Transverse colon (tissue), 4 donors: ENCODE results near the gene FRY. TPM values are rescaled to one million over a fixed set of nuclear protein-coding genes. Genes with fewer than 3 reads are reported as not detected.

Experiments used
- DNase-seq: peaks from one replicate; pipeline ENCODE4 v3.0.0-alpha.2; 2019
- H3K27ac ChIP-seq, 4 donors: fragments of 200-600 bp; sonication (generic); 2 replicates each; pipeline ENCODE4 v1.5.1; 2016 to 2018; ENCODE audit warnings: inconsistent platforms in 4 of 4
- H3K27me3 ChIP-seq: fragments of 200-600 bp; sonication (generic); 2 replicates; pipeline ENCODE4 v1.5.1; 2017; ENCODE audit warnings: inconsistent platforms
- H3K36me3 ChIP-seq, 4 donors: fragments of 200-600 bp; sonication (generic); 2 replicates each; pipeline ENCODE4 v1.5.1; 2017 to 2019; ENCODE audit warnings: inconsistent platforms in 4 of 4
- H3K4me1 ChIP-seq, 4 donors: fragments of 200-600 bp; sonication (generic); 2 replicates each; pipeline ENCODE4 v1.5.1; 2017 to 2020; ENCODE audit warnings: inconsistent platforms in 4 of 4
- H3K4me3 ChIP-seq, 4 donors: fragments of 200-600 bp; sonication (generic); 1 replicate in 1 of 4; 2 replicates in 3 of 4; pipeline versions ENCODE4 v1.5.1 to v1.6.1; 2017 to 2019; ENCODE audit warnings: inconsistent platforms in 4 of 4
- H3K9me3 ChIP-seq, 2 donors: fragments of 200-600 bp; sonication (generic); 2 replicates each; pipeline ENCODE4 v1.5.1; 2017 to 2019; ENCODE audit warnings: inconsistent platforms in 2 of 2
- EP300 ChIP-seq: sonication (generic); formaldehyde crosslinking; IDR thresholded peaks from one replicate; pipeline ENCODE4 v1.6.1; 2017; ENCODE audit warnings: antibody characterized with exemption, low read depth
- POLR2A ChIP-seq: fragments of 450-650 bp; IDR thresholded peaks from one replicate; pipeline ENCODE4 v1.6.1; 2016; ENCODE audit warnings: antibody characterized with exemption, mild to moderate bottlenecking, moderate library complexity
- POLR2AphosphoS5 ChIP-seq, 3 donors: sonication (generic); formaldehyde crosslinking; IDR thresholded peaks; one replicate each; pipeline ENCODE4 v1.6.1; 2016; ENCODE audit warnings: antibody characterized with exemption in 3 of 3
- WGBS, 2 donors: methylation state at CpG; one replicate each; pipeline ENCODE4 v1.1.5; 2018; ENCODE audit warnings: low coverage in 1 of 2; 5-methylcytosine and 5-hydroxymethylcytosine counted together
- in situ Hi-C, 4 donors: fragments of 200-750 bp; cut with MboI; loops; one replicate each; pipeline versions ENCODE4 v1.15.0 to v1.15.1; 2017; ENCODE audit warnings: low sequenced_read_pairs in 3 of 4, low pct_ligation_motif_present in 1 of 4, low pct_unique_long_range_greater_than_20kb in 1 of 4
- intact Hi-C: fragments of 100-400 bp; cut with DNase I; formaldehyde crosslinking; loops from one replicate; pipeline ENCODE4 v1.15.1; 2023; ENCODE audit warnings: low total_unique reads
- total RNA-seq, 4 donors: library from RNA; depleted of rRNA; stranded (reverse); fragments of >200 nt; gene quantifications; one replicate each; pipeline ENCODE4 v1.1.0, GENCODE V29; 2016
- TF ChIP-seq, protein P1 (sequence below), 5 experiments: fragments of 200-600 bp in 3 of 5; fragments of 450-650 bp in 2 of 5; sonication (generic) in 3 of 5; IDR thresholded peaks; 1 replicate in 2 of 5; 2 replicates in 3 of 5; pipeline ENCODE4 v1.5.1; 2016 to 2017; ENCODE audit warnings: antibody characterized with exemption in 5 of 5, inconsistent platforms in 3 of 5, mild to moderate bottlenecking in 2 of 5, moderate library complexity in 1 of 5

Gene FRY
- total RNA-seq, 4 donors from 2014 or later, result 6.7 to 42.6 (median 12.4) TPM

DNA sequence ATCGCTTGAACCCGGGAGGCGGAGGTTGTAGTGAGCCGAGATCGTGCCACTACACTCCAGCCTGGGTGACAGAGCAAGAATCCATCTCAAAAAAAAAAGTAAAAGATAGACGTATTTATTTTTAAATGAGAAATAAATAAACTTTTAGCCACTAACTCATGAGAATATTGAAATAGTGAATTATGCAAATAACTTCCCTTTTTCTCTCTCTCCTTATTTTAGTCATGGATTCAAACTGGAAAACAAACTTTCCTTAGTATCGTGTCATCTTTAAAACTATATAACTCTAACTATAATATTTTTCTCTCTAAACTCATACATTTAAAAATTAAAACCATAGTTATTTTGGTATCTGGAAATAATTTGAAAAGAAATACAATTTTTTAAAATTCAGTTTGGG lies 96.1 kb downstream of the FRY start:
- TF ChIP-seq, protein P1, sequence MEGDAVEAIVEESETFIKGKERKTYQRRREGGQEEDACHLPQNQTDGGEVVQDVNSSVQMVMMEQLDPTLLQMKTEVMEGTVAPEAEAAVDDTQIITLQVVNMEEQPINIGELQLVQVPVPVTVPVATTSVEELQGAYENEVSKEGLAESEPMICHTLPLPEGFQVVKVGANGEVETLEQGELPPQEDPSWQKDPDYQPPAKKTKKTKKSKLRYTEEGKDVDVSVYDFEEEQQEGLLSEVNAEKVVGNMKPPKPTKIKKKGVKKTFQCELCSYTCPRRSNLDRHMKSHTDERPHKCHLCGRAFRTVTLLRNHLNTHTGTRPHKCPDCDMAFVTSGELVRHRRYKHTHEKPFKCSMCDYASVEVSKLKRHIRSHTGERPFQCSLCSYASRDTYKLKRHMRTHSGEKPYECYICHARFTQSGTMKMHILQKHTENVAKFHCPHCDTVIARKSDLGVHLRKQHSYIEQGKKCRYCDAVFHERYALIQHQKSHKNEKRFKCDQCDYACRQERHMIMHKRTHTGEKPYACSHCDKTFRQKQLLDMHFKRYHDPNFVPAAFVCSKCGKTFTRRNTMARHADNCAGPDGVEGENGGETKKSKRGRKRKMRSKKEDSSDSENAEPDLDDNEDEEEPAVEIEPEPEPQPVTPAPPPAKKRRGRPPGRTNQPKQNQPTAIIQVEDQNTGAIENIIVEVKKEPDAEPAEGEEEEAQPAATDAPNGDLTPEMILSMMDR (IDR thresholded peaks at IDR 0.05), result no peak
- TF ChIP-seq POLR2AphosphoS5 (IDR thresholded peaks at IDR 0.05) (no peak), POLR2A (no peak), EP300 (no peak)
- H3K4me3 ChIP-seq, result no peak overlapping the region
- H3K27me3 ChIP-seq, result no peaks in the 10 kb centered on the region
- H3K4me1 ChIP-seq, result no peaks in the 10 kb centered on the region
- no peak for DNase-seq
- in situ Hi-C loops (no loop called here), intact Hi-C loops (no loop called here)
- 88 to 90% methylated on average over 7 of the region's 7 CpGs for WGBS, 2 donors
- H3K36me3 ChIP-seq, result no peaks in the 10 kb centered on the region
- H3K9me3 ChIP-seq, result no peaks in the 10 kb centered on the region
- no peak overlapping the region for H3K27ac ChIP-seq

DNA sequence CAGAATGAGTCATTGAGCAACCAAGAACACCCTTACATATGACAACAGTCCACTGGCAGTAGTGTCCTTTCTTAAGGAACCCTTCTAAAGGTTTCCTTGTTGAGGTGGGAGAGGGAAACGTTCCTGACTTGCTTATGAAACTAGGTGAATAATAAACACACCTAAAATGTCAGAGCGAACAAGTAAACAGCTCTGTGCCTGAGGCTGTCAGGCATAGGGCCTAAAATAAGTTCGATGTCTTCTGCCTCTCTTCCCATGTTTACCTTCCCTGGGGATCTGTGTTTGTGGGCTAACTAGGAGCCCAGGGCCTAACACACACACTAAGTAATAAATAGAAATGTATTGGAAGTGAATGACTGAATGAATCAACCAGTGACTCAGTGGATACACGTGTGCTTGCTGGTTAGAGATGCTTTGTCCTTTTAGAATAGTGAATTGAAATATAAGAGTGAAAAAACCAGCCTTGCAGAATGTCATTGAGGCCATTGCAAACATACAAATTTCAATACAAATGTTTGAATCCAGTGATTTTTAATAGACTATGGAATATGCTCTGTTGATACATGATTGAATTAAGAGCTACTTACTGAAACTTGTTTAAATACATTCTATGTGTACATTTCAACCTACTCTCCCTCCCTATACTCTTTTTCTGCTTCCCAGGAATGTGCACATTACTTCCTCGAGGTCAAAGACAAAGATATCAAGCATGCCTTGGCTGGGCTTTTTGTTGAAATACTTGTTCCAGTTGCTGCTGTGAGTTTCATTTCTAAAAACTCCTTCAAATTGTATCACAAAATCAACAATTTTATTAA lies 102.9 kb downstream of the FRY start:
- H3K9me3 ChIP-seq, result no peaks in the 10 kb centered on the region
- H3K4me3 ChIP-seq, result no peak overlapping the region
- TF ChIP-seq POLR2AphosphoS5 (IDR thresholded peaks at IDR 0.05) (no peak), EP300 (no peak), POLR2A (no peak)
- TF ChIP-seq, protein P1 (IDR thresholded peaks at IDR 0.05), result no peak
- WGBS, 2 donors, result 35 to 66% methylated on average over 3 to 5 of the region's 5 CpGs
- H3K36me3 ChIP-seq, result no peaks in the 10 kb centered on the region
- intact Hi-C loops (no loop called here), in situ Hi-C loops (no loop called here)
- H3K4me1 ChIP-seq, result peaks cover 0 to 3% (median 0%) of the 10 kb centered on the region in 4 donors
- peak overlapping the region in 2 of 4 donors; percentile 8 to 42 for H3K27ac ChIP-seq
- H3K27me3 ChIP-seq, result no peaks in the 10 kb centered on the region
- DNase-seq, result no peak

DNA sequence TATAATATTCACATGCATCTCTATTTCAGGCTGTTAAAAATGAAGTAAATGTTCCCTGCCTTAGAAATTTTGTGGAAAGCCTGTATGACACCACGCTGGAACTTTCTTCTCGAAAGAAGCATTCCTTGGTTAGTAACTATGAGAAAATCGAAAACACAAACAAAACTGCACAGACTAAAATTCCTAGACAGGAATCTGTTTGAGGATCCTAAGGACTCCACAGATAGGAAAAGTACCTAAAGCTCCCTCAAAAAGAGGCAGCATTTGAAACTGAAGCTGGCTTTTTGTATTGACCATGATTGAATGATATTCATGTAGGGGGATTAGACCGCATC lies 103.4 kb downstream of the FRY start:
- intact Hi-C loops (no loop called here), in situ Hi-C loops (no loop called here)
- peaks cover 0 to 3% (median 0%) of the 10 kb centered on the region in 4 donors for H3K4me1 ChIP-seq
- 80 to 81% methylated on average over 2 to 4 of the region's 4 CpGs for WGBS, 2 donors
- no peaks in the 10 kb centered on the region for H3K27me3 ChIP-seq
- H3K36me3 ChIP-seq, result no peaks in the 10 kb centered on the region
- no peak for DNase-seq
- peak overlapping the region in 1 of 4 donors; percentile 1 for H3K27ac ChIP-seq
- H3K9me3 ChIP-seq, result no peaks in the 10 kb centered on the region
- TF ChIP-seq POLR2A (no peak), POLR2AphosphoS5 (IDR thresholded peaks at IDR 0.05) (no peak)
- no peak overlapping the region for H3K4me3 ChIP-seq

DNA sequence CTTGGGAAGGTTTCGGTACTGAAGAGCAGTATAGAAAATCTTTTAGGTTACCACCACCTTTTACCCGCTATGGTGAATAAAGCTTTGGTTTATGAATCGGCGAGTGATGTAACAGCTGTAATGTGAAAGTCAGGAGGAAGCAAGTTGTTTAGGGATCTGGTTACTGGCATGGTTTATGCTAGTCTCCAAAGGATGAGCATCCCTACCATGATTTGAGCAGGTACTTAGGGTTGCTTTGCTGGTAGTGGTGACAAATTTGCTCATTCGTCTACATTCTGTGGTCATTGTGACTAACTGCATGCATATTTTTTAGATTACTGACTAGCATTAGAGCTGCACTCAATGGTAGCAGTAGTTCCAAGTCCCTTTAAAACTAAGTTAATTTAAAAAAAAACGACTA lies 104.1 kb downstream of the FRY start:
- intact Hi-C loops, result no loop called here
- Histone ChIP-seq H3K27ac (peak overlapping the region in 1 of 4 donors; percentile 1), H3K9me3 (no peaks in the 10 kb centered on the region), H3K4me1 (peaks cover 0 to 3% (median 0%) of the 10 kb centered on the region in 4 donors), H3K4me3 (no peak overlapping the region), H3K27me3 (no peaks in the 10 kb centered on the region), H3K36me3 (no peaks in the 10 kb centered on the region)
- WGBS, 2 donors, result 70 to 84% methylated on average over 2 to 6 of the region's 6 CpGs
- in situ Hi-C loops, result no loop called here
- no peak for DNase-seq
- TF ChIP-seq POLR2A (no peak), POLR2AphosphoS5 (IDR thresholded peaks at IDR 0.05) (no peak), EP300 (no peak)
- TF ChIP-seq, protein P1 (IDR thresholded peaks at IDR 0.05), result no peak
